ENCODE data around the gene TYW3.

Gene TYW3

DNA sequence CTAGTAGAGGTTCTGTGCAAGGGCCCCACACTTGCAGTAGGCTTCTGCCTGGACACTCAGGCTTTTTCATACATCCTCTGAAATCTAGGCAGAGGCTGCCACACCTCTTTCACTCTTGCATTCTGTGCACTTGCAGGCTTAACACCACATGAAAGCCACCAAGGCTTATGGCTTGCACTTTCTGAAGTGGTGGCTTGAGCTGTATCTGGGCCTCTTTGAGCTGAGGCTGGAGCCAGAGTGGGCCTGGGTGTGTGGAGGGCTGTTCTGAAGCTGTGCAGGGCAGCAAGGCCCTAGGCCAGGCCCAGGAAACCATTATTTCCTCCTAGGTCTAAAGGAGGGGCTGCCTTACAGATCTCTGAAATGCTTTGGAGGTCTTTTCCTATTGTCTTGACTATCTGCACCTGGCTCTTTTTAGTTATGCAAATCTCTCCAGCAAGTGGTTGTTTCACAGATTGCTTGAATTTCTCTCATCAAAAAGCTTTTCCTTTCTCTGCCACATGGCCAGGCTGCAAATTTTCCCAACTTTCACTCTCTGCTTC lies 66.2 kb downstream of the TYW3 start:
- no peak for DNase-seq

DNA sequence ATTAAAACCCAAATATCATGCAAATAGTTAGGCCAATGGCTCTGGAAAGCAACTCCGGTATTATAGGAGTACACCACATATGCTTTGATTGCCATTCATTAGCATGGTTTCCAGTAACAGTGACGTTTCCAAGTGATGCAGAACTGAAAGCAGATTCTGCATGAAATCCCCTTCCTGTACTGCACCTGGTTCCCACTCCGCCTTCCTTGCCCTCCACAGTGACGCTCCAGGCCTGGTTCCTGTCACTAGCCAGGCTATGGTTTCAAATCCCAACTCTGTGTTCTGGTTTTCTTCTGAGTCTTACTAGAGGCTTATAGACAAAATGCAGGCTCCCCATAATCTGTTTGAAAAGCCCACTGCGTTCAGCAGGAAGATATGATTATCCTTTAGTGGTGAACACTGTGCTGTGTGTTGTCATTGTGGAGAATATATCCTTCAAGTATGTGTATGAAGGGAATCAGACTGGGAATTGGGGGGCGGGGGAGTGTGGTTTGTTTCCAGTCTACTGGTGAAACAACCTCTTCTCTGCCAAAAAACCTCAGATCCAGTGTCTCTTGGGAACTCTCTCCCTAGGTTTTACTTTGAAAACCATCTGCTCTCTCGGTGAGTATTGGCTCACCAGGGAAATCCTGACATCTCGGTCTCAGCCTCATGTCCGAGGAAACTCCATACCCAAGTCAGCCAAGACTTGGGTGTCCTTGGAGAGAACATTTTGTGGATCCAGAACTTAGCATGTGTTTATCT lies 78.7 kb downstream of the TYW3 start:
- DNase-seq, result no peak

DNA sequence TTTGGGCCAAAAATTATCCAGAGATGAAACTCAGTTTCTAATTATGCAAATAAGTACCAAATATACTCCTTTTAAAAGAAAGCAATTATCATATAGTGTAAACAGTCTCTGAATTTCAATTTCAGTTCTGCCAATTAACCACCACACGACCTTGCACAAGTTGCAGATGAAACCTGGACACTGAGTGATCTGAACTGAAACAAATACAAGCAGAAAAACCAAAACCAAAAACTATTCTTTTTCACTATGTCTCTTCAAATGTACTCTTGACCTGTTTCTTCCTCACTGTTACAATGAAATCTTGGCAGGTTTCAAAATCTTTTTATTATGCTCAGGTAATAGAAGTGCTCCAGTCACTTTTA lies 79.2 kb downstream of the TYW3 start:
- DNase-seq, result no peak
